A549 treated with dexamethasone at 1 μM for 4 hours (cell line): Measurements from ENCODE around the gene ADRA2A. TPM values are rescaled to one million over a fixed set of nuclear protein-coding genes. Genes with fewer than 3 reads are reported as not detected.

ENCODE experiments used
- total RNA-seq: library from RNA; stranded (reverse); fragments of 200-300 nt; extraction: Qiagen RNA extraction; gene quantifications from 5 replicates; pipeline ENCODE4 v1.2.3, GENCODE V29; 2022

The ADRA2A gene
- 0.10 to 0.27 TPM (median 0.18 TPM) in 5 replicates for total RNA-seq

GRCh38 chr10:111076682-111077478 is at the start of gene ADRA2A:
Gene ADRA2A (plus strand): TSS chr10:111077029. CDS start chr10:111077997, 968 bp downstream.

Other genes with a start within 250 kb of the ADRA2A start
- 31.3 to 41.5 TPM (median 34.2 TPM) in 5 replicates for gene PDCD4, start 205.1 kb upstream of the ADRA2A start, total RNA-seq
- 32.3 to 51.7 TPM (median 35.3 TPM) in 5 replicates for gene BBIP1, start 157.8 kb upstream of the ADRA2A start, total RNA-seq
- gene SHOC2, start 157.4 kb upstream of the ADRA2A start, total RNA-seq: 17.5 to 26.3 TPM (median 22.0 TPM) in 5 replicates